Naive B cell (primary cell): ENCODE data around the gene ZNF500. TPM values are rescaled to one million over a fixed set of nuclear protein-coding genes. Genes with fewer than 3 reads are reported as not detected.

Source experiments
- ATAC-seq, 2 donors: fragments of 150-1000 bp; cut with Tn5 transposase; 2 replicates each; pipeline ENCODE4 v1.10.0; 2021; ENCODE audit warnings: low read depth in 2 of 2, mild to moderate bottlenecking in 2 of 2, moderate library complexity in 2 of 2
- DNase-seq: peaks from one replicate; pipeline ENCODE4 v3.0.0; 2022
- H3K27ac Mint-ChIP-seq, 6 donors: one replicate each; pipeline ENCODE4 v1.8.0; 2020 to 2022; ENCODE audit warnings: mild to moderate bottlenecking in 6 of 6, mixed read lengths in 6 of 6, moderate library complexity in 5 of 6, inconsistent platforms in 2 of 6
- H3K27me3 Mint-ChIP-seq, 3 donors: one replicate each; pipeline ENCODE4 v1.8.0; 2021 to 2022; ENCODE audit warnings: mixed read lengths in 3 of 3, mild to moderate bottlenecking in 1 of 3
- H3K36me3 Mint-ChIP-seq, 2 donors: one replicate each; pipeline ENCODE4 v1.8.0; 2020 to 2022; ENCODE audit warnings: mixed read lengths in 2 of 2, inconsistent platforms in 1 of 2, mild to moderate bottlenecking in 1 of 2
- H3K4me1 Mint-ChIP-seq, 3 donors: one replicate each; pipeline ENCODE4 v1.8.0; 2020 to 2022; ENCODE audit warnings: mixed read lengths in 3 of 3, inconsistent platforms in 1 of 3, mild to moderate bottlenecking in 1 of 3, moderate library complexity in 1 of 3
- H3K4me3 Mint-ChIP-seq, 8 donors: one replicate each; pipeline ENCODE4 v1.8.0; 2020 to 2022; ENCODE audit warnings: mild to moderate bottlenecking in 8 of 8, mixed read lengths in 8 of 8, moderate library complexity in 8 of 8, inconsistent platforms in 2 of 8
- H3K9me3 Mint-ChIP-seq, 7 donors: one replicate each; pipeline ENCODE4 v1.8.0; 2020 to 2022; ENCODE audit warnings: mixed read lengths in 7 of 7, mild to moderate bottlenecking in 5 of 7, inconsistent platforms in 2 of 7, moderate library complexity in 1 of 7
- polyA plus RNA-seq, 6 donors: library from polyadenylated mRNA; unstranded; fragments of 300-500 nt; fragmentation: Illumina TruSeq; gene quantifications; one replicate each; pipeline ENCODE4 v1.2.3, GENCODE V29; 2021; ENCODE audit warnings: low read depth in 6 of 6

Gene ZNF500
- polyA plus RNA-seq, 6 donors from 2014 or later = 6.7 to 19.9 (median 14.1) TPM; not detected in 1

DNA sequence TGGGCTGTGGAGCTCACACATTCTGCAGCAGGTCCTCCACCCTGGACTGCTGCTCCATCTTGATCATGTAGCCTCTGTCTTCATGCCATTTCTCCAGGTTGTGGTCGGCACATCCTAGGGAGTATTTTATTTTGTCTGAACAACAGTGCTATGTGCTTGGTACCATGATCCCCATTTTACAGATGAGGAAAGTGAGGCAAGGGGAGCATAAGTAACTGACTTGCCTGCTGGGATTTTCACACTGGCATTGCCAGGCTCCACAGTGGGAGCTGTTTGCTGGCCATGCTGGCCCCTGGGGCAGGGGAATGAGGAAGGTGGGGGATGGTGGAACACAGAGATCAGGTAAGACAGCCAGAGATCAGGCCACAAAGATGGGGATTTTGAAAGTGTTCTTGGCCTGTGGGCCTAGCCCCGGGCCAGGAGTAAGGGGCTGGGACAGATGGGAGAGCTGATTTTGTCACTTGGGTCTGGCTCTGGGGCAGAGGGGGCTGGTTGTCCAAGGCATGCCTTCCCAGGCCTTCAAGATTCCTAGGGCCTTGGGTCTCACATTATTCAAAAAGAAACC lies 9.3 kb upstream of the ZNF500 start:
- Mint-ChIP-seq H3K27ac (peak overlapping the region in 1 of 6 donors; percentile 51), H3K27me3 (no peaks in the 10 kb centered on the region), H3K4me3 (no peak overlapping the region), H3K36me3 (no peaks in the 10 kb centered on the region), H3K4me1 (no peaks in the 10 kb centered on the region), H3K9me3 (no peaks in the 10 kb centered on the region)
- no peak for DNase-seq
- ATAC-seq = no peak

DNA sequence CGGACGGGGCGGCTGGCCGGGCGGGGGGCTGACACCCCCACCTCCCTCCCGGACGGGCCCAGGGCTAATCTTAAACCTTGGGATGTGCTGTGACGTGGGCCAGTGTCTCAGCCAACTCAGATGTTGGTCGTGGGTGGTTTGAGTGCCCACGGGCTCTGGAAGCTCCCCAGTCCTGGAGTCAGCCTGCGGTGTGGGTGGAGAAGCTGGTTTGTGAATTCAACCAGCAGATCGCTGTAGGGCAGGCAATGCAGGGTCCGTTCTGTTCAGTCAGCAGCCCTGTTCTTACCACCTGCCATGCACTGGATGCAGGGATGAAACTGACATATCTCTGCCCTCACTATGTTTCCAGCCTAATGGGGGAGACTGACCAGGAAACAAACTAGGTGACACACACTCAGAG lies 8.0 kb upstream of the ZNF500 start:
- H3K27me3 Mint-ChIP-seq = no peaks in the 10 kb centered on the region
- H3K4me3 Mint-ChIP-seq = no peak overlapping the region
- no peaks in the 10 kb centered on the region for H3K36me3 Mint-ChIP-seq
- H3K4me1 Mint-ChIP-seq = no peaks in the 10 kb centered on the region
- no peak for ATAC-seq
- no peak for DNase-seq
- no peaks in the 10 kb centered on the region for H3K9me3 Mint-ChIP-seq
- no peak overlapping the region for H3K27ac Mint-ChIP-seq

DNA sequence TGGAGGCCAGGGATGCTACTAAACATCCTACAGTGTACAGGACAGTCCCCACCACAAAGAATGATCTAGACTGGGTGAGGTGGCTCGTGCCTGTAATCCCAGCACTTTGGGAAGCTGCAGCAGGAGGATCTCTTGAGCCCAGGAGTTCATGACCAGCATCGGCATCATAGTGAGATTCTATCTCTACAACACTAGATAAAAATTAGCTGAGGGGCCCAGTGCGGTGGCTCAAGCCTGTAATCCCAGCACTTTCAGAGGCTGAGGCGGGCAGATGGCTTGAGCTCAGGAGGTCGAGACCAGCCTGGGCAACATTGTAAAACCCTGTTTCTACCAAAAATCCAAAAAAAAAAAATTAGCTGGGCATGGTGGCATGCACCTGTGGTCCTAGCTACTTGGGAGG lies 5.4 kb upstream of the ZNF500 start:
- Mint-ChIP-seq H3K9me3 (peaks cover 0 to 2% (median 0%) of the 10 kb centered on the region in 7 donors), H3K27me3 (no peaks in the 10 kb centered on the region), H3K4me3 (peak overlapping the region in 1 of 8 donors; percentile 33), H3K27ac (no peak overlapping the region), H3K36me3 (no peaks in the 10 kb centered on the region), H3K4me1 (peaks cover 11 to 20% (median 17%) of the 10 kb centered on the region in 3 donors)
- DNase-seq = no peak
- ATAC-seq = no peak

DNA sequence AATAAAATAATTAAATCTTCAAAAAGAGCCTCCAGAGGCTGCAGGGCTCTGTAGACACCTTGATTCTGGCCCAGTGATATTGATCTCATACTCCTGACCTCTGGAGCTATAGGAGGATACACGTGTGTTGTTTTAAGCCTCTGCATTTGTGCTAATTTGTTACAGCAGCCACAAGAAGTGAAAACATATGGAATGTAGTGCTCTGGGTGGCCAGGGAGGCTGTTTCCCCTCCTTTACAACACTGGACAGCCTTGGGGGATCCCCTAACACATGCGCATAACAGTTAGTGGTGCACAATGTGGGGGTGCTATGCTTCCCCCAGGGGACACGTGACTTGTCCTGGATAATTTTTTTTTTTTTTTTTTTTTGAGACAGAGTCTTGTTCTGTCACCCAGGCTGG lies 4.7 kb upstream of the ZNF500 start:
- Mint-ChIP-seq H3K36me3 (no peaks in the 10 kb centered on the region), H3K4me3 (peak overlapping the region in 1 of 8 donors; percentile 15), H3K27me3 (no peaks in the 10 kb centered on the region), H3K4me1 (peaks cover 11 to 24% (median 20%) of the 10 kb centered on the region in 3 donors), H3K9me3 (peaks cover 0 to 2% (median 0%) of the 10 kb centered on the region in 7 donors), H3K27ac (peak overlapping the region in 1 of 6 donors; percentile 52)
- ATAC-seq (no peak), DNase-seq (no peak)

DNA sequence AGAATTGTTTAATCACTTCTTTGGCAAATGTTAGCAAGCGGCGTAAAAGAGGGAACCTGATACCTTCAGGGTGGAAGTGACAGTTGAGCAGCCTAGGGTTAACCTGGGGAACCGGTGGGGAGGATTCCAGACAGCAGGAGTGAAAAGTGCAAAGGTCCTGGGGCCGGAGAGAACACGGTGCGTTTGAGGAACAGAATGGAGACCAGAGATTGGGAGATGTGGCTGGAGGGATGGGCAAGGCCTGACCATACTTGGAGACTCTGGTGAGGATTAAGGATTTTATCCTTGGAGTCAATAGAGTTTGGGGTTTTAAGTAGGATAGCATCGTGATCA lies 2.3 kb upstream of the ZNF500 start:
- peak overlapping the region; percentile 90 to 95 (median 93) for H3K4me3 Mint-ChIP-seq
- peaks cover 18 to 34% (median 33%) of the 10 kb centered on the region in 3 donors for H3K4me1 Mint-ChIP-seq
- H3K27me3 Mint-ChIP-seq = no peaks in the 10 kb centered on the region
- ATAC-seq (no peak), DNase-seq (no peak)
- peak overlapping the region in 4 of 6 donors; percentile 24 to 90 (median 80) for H3K27ac Mint-ChIP-seq
- H3K36me3 Mint-ChIP-seq = no peaks in the 10 kb centered on the region
- H3K9me3 Mint-ChIP-seq = peaks cover 0 to 2% (median 0%) of the 10 kb centered on the region in 7 donors

- peak overlapping the region; percentile 90 to 95 (median 93) for H3K4me3 Mint-ChIP-seq
- peaks cover 0 to 2% (median 0%) of the 10 kb centered on the region in 7 donors for H3K9me3 Mint-ChIP-seq
- peaks cover 18 to 34% (median 33%) of the 10 kb centered on the region in 3 donors for H3K4me1 Mint-ChIP-seq
- peak overlapping the region in 5 of 6 donors; percentile 25 to 97 (median 86) for H3K27ac Mint-ChIP-seq
- ATAC-seq (peak; percentile 33 to 43), DNase-seq (peak; percentile 63)
- H3K27me3 Mint-ChIP-seq = no peaks in the 10 kb centered on the region
- no peaks in the 10 kb centered on the region for H3K36me3 Mint-ChIP-seq
Measured at GRCh38 chr16:4768549-4769305, 1.8 kb upstream of the ZNF500 start.

- no peak for DNase-seq
- H3K4me3 Mint-ChIP-seq = peak overlapping the region; percentile 90 to 95 (median 93)
- H3K9me3 Mint-ChIP-seq = peaks cover 0 to 2% (median 0%) of the 10 kb centered on the region in 7 donors
- H3K36me3 Mint-ChIP-seq = no peaks in the 10 kb centered on the region
- ATAC-seq = no peak
- peak overlapping the region; percentile 27 to 97 (median 74) for H3K27ac Mint-ChIP-seq
- peaks cover 18 to 35% (median 34%) of the 10 kb centered on the region in 3 donors for H3K4me1 Mint-ChIP-seq
- H3K27me3 Mint-ChIP-seq = no peaks in the 10 kb centered on the region
Measured at GRCh38 chr16:4767872-4768548, 1.0 kb upstream of the ZNF500 start.

DNA sequence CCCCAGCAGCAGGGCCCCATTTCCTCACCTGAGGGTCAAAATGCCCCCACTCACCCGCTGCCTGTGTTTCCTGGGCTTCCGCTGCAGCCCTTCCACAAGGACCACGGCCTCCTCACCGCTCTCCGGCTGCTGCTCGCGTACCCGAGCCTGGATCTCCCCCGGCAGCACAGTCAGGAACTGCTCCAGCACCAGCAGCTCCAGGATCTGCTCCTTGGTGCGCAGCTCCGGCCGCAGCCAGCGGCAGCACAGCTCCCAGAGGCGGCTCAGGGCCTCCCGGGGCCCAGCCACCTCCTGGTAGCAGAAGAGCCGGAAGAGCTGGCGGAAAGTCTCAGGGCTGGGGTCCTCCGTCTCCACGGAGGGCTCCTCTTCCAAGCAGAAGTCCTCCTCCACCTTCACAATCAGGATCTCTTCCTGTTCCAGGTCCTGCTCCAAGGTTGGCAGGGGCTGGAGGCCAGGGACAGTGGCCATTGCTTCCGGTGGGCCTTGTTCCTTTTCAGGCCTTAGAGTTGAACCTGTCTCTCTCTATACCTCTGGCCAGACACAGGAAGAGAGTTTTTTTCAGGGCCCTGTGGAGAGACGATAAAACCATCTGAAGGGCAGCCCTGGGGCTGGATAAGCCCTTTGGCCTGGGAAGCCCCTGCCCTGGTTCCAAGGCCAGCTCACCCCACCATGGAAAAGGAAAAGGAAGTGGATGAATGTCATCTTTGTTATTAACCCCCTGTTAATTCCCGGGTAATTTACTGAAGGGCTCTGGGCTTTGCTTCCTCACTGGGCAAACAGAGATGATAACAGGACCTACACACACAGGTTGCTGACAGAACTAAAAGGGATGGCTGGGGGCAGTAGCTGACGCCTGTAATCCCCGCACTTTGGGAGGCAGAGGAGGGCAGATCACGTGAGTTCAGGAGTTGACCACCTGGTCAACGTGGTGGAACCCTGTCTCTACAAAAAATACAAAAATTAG lies 1.2 kb downstream of the ZNF500 start:
- no peak for ATAC-seq
- H3K9me3 Mint-ChIP-seq = peaks cover 0 to 2% (median 0%) of the 10 kb centered on the region in 7 donors
- no peak for DNase-seq
- no peaks in the 10 kb centered on the region for H3K36me3 Mint-ChIP-seq
- peak overlapping the region in 5 of 6 donors; percentile 28 to 83 (median 73) for H3K27ac Mint-ChIP-seq
- peak overlapping the region; percentile 82 to 95 (median 89) for H3K4me3 Mint-ChIP-seq
- no peaks in the 10 kb centered on the region for H3K27me3 Mint-ChIP-seq
- peaks cover 22 to 42% (median 38%) of the 10 kb centered on the region in 3 donors for H3K4me1 Mint-ChIP-seq

GRCh38 chr16:4763791-4764190 lies 3.2 kb downstream of the ZNF500 start:
- peak overlapping the region in 2 of 8 donors; percentile 30 to 74 for H3K4me3 Mint-ChIP-seq
- H3K27ac Mint-ChIP-seq = peak overlapping the region in 1 of 6 donors; percentile 72
- no peak for ATAC-seq
- peaks cover 19 to 35% (median 31%) of the 10 kb centered on the region in 3 donors for H3K4me1 Mint-ChIP-seq
- peaks cover 0 to 7% of the 10 kb centered on the region in 2 donors for H3K36me3 Mint-ChIP-seq
- H3K27me3 Mint-ChIP-seq = no peaks in the 10 kb centered on the region
- DNase-seq = no peak
- H3K9me3 Mint-ChIP-seq = no peaks in the 10 kb centered on the region

GRCh38 chr16:4762205-4762604 lies 4.8 kb downstream of the ZNF500 start:
- ATAC-seq (no peak), DNase-seq (no peak)
- no peak overlapping the region for H3K27ac Mint-ChIP-seq
- no peaks in the 10 kb centered on the region for H3K27me3 Mint-ChIP-seq
- H3K9me3 Mint-ChIP-seq = no peaks in the 10 kb centered on the region
- peaks cover 0 to 7% of the 10 kb centered on the region in 2 donors for H3K36me3 Mint-ChIP-seq
- peak overlapping the region in 1 of 8 donors; percentile 12 for H3K4me3 Mint-ChIP-seq
- H3K4me1 Mint-ChIP-seq = peaks cover 12 to 21% (median 20%) of the 10 kb centered on the region in 3 donors

DNA sequence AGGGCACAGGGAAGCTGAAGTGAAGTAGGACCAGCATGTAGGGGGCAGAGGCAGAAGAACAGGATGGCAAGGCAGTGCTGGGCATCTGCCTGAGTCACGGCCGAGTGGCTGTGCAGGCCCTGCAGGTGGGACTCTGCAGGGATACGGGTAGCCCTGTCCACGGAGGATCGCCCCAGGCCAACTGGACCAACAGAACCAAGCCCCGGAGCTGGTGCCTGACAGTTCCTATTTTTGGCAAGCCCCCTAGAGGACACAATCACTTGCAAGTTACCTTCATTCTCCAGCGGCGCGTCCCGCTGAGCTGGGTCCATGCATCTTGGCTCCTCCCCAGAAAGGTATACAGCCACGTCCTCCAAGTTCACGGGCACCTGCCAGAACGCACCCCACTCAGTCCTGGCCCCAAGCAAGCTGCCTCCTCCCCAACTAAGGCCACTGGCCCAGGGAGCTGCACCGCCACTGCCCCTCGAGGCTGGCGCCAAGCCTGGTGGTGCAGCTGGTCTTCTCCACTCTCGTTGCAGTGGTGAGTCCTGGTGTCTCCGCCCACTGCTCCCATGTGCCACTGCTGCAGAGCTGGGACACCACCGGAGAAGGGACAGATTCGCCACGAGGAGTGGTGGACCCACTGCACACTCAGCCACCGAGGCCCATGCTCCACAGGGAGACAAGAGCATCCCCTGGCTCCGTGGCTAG lies 6.6 kb downstream of the ZNF500 start:
- Mint-ChIP-seq H3K27ac (peak overlapping the region in 1 of 6 donors; percentile 12), H3K4me1 (peaks cover 4 to 10% (median 9%) of the 10 kb centered on the region in 3 donors), H3K4me3 (peak overlapping the region in 1 of 8 donors; percentile 41), H3K9me3 (no peaks in the 10 kb centered on the region), H3K27me3 (no peaks in the 10 kb centered on the region), H3K36me3 (peaks cover 5 to 13% of the 10 kb centered on the region in 2 donors)
- DNase-seq (no peak), ATAC-seq (no peak)

DNA sequence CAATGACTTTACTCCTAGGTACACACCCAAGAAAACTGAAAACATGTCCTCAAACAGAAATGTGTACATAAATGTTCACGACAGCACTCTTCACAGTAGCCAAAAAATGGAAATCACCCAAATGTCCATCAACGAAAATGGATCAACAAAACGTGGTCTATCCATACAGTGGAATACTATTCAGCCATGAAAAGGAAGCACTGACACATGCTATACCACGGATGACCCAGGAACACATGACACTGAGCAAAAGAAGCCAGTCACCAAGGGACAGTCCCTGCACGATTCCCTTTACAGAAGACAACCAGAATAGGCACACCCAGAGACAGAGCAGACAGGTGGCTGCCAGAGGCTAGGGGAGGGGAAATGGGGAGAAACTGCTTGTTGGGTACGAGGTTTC lies 11.3 kb downstream of the ZNF500 start:
- Mint-ChIP-seq H3K9me3 (no peaks in the 10 kb centered on the region), H3K4me1 (peaks cover 0 to 3% (median 0%) of the 10 kb centered on the region in 3 donors), H3K27ac (peak overlapping the region in 1 of 6 donors; percentile 27), H3K4me3 (no peak overlapping the region), H3K27me3 (no peaks in the 10 kb centered on the region), H3K36me3 (peaks cover 5 to 15% of the 10 kb centered on the region in 2 donors)
- ATAC-seq = no peak
- DNase-seq = no peak
